ENCODE results near the gene CPNE5.

DNA sequence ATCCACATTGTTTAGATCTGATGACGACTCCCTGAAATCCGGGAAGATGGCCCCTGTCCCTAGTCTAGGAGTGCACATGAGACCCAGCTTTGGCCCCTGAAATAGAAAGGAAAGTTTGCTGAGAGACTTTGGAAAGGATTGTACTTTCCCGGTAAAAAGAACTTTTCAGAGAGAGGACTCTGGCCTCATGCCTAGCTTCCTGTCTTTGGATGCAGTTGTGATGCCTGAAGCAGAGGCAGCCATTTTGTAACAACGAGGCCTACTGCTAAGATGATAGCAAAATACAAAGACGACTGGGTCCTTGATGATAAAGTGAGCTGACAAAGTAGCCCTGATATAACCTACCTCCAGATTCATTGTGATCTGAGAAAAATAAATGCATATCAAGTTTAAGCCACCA lies 6.9 kb downstream of the CPNE5 start:
- TF ChIP-seq POLR2A (IDR thresholded peaks at IDR 0.05; ENCODE audit: low read depth, low read length) (no peak), POLR2AphosphoS5 (IDR thresholded peaks at IDR 0.05; ENCODE audit: low read depth, low read length) (no peak)
